Breast epithelium (tissue), 4 donors: ENCODE data around the gene GPR139. TPM values are rescaled to one million over a fixed set of nuclear protein-coding genes. Genes with fewer than 3 reads are reported as not detected.

Source experiments
- DNase-seq, 2 donors: peaks; one replicate each; pipeline ENCODE4 v3.0.0-alpha.2; 2019; ENCODE audit warnings: low spot score in 2 of 2
- H3K27ac ChIP-seq, 2 donors: fragments of 200-600 bp; sonication (generic) in 1 of 2; one replicate each; pipeline ENCODE4 v1.5.1; 2016 to 2019; ENCODE audit warnings: mild to moderate bottlenecking in 1 of 2
- H3K27me3 ChIP-seq, 2 donors: fragments of 200-600 bp; sonication (generic) in 1 of 2; one replicate each; pipeline versions ENCODE4 v1.5.1 to v1.6.0; 2017 to 2019; ENCODE audit warnings: control low read depth in 1 of 2, mild to moderate bottlenecking in 1 of 2
- H3K36me3 ChIP-seq: fragments of 200-600 bp; one replicate; pipeline ENCODE4 v1.5.1; 2019
- H3K4me1 ChIP-seq, 2 donors: fragments of 200-600 bp; sonication (generic); one replicate each; pipeline ENCODE4 v1.5.1; 2016 to 2019; ENCODE audit warnings: control low read depth in 1 of 2
- H3K4me3 ChIP-seq, 3 donors: fragments of 200-600 bp; sonication (generic); 1 replicate in 2 of 3; 2 replicates in 1 of 3; pipeline ENCODE4 v1.5.1; 2016 to 2019; ENCODE audit warnings: mild to moderate bottlenecking in 3 of 3, moderate library complexity in 2 of 3
- H3K9me3 ChIP-seq, 2 donors: fragments of 200-600 bp; sonication (generic) in 1 of 2; one replicate each; pipeline ENCODE4 v1.5.1; 2016 to 2019; ENCODE audit warnings: control low read depth in 1 of 2
- POLR2A ChIP-seq: fragments of 450-650 bp; IDR thresholded peaks from one replicate; pipeline ENCODE4 v1.6.1; 2016; ENCODE audit warnings: antibody characterized with exemption, mild to moderate bottlenecking, moderate library complexity
- POLR2AphosphoS5 ChIP-seq, 3 donors: sonication (generic); formaldehyde crosslinking; IDR thresholded peaks; one replicate each; pipeline ENCODE4 v1.6.1; 2017; ENCODE audit warnings: antibody characterized with exemption in 3 of 3
- intact Hi-C: fragments of 100-400 bp; cut with DNase I; formaldehyde crosslinking; loops from one replicate; pipeline ENCODE4 v1.15.1; 2023; ENCODE audit warnings: low total_unique reads
- total RNA-seq, 3 donors: library from RNA; depleted of rRNA; stranded (reverse); fragments of >200 nt; gene quantifications; one replicate each; pipeline ENCODE4 v1.1.0, GENCODE V29; 2016
- TF ChIP-seq, protein P1 (sequence below), 3 donors: fragments of 450-650 bp; IDR thresholded peaks; one replicate each; pipeline ENCODE4 v1.5.1; 2016 to 2017; ENCODE audit warnings: antibody characterized with exemption in 3 of 3, mild to moderate bottlenecking in 3 of 3, moderate library complexity in 3 of 3

Gene GPR139
- total RNA-seq, 3 donors from 2014 or later, result not detected

DNA sequence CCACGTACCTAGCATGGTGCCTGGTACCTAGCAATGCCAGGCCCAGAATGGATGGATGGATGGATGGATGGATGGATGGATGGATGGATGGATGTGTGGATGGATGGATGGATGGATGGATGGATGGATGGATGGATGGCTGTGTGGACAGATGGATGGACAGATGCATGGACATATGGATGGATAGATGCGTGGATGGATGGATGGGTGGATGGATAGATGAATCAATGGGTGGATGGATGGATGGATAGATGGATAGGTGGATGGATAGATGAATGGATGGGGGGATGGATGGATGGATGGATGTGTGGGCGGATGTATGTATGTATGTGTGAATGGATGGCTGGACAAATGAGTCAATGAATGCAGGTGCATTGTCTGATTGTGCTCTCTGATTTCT is 12.6 kb downstream of the GPR139 start:
- no peaks in the 10 kb centered on the region for H3K9me3 ChIP-seq
- intact Hi-C loops, result no loop called here
- no peak overlapping the region for H3K27ac ChIP-seq
- peaks cover 0 to 7% of the 10 kb centered on the region in 2 donors for H3K27me3 ChIP-seq
- no peaks in the 10 kb centered on the region for H3K36me3 ChIP-seq
- TF ChIP-seq POLR2AphosphoS5 (IDR thresholded peaks at IDR 0.05), result no peak
- TF ChIP-seq, protein P1, sequence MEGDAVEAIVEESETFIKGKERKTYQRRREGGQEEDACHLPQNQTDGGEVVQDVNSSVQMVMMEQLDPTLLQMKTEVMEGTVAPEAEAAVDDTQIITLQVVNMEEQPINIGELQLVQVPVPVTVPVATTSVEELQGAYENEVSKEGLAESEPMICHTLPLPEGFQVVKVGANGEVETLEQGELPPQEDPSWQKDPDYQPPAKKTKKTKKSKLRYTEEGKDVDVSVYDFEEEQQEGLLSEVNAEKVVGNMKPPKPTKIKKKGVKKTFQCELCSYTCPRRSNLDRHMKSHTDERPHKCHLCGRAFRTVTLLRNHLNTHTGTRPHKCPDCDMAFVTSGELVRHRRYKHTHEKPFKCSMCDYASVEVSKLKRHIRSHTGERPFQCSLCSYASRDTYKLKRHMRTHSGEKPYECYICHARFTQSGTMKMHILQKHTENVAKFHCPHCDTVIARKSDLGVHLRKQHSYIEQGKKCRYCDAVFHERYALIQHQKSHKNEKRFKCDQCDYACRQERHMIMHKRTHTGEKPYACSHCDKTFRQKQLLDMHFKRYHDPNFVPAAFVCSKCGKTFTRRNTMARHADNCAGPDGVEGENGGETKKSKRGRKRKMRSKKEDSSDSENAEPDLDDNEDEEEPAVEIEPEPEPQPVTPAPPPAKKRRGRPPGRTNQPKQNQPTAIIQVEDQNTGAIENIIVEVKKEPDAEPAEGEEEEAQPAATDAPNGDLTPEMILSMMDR (IDR thresholded peaks at IDR 0.05), result no peak
- no peak for TF ChIP-seq POLR2A
- no peak for DNase-seq
- H3K4me1 ChIP-seq, result no peaks in the 10 kb centered on the region
- no peak overlapping the region for H3K4me3 ChIP-seq

DNA sequence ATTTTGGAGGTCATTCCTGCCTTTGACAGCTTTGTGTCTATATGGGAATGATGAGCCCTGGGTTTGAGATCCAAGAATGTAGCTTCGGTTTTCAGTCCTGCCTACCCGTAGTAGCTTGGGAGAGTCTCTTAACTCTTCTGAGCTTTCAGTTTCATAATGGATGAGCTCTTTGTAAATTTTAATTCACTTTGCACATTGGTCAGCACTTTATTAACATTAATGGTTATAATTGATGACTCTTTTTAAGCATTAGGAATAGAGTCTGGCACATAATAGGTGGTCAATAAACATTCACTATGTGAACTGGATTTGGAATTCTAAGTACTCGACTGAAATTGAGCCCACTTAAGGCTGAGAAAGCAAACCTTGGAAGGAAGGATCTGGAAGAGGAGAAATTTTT is 17.3 kb downstream of the GPR139 start:
- Histone ChIP-seq H3K4me1 (no peaks in the 10 kb centered on the region), H3K27me3 (peaks cover 0 to 7% of the 10 kb centered on the region in 2 donors), H3K9me3 (no peaks in the 10 kb centered on the region), H3K27ac (no peak overlapping the region), H3K36me3 (no peaks in the 10 kb centered on the region), H3K4me3 (no peak overlapping the region)
- DNase-seq, result no peak
- TF ChIP-seq POLR2A, result no peak
- no peak for TF ChIP-seq POLR2AphosphoS5 (IDR thresholded peaks at IDR 0.05)
- TF ChIP-seq, protein P1 (IDR thresholded peaks at IDR 0.05), result no peak
- intact Hi-C loops, result no loop called here

DNA sequence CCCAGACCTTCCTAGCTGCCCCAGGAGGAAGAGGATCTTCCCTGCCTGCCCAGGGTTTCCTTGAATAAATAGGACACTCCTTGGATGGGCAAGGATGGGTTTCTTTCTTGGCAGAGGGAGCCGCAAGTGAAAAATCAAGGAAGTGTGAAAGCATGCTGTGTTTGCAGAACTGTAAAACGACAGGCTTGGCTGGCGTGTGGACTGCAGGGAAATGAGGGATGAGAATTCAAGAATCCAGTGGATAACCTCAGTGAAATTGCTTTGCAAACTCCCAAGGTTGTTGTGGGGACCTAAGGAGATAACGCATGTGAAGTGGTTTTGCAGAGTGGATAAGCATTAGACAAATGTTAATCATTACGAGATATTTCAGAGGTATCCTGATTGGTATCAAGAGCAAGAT is 20.4 kb downstream of the GPR139 start:
- no peak for DNase-seq
- H3K27me3 ChIP-seq, result no peaks in the 10 kb centered on the region

DNA sequence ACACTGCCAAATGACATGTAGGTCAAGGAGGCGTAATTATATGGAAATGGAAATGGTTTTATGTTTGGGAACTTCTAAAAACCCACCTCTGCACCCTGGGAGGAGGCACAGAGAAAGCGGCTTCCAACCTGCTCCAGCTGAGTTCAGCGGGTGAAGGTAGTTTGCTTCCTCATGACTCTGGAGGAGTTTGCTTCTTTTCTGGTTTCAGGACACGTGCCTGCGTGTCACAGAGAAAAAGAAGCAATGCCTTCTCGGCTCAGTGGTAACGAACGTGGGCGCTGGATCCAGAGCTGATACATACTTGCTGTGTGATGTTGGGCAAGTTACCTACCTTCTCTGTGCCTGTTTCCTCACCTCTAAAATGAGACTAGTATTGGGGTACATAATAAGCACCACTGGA is 22.1 kb downstream of the GPR139 start:
- H3K4me3 ChIP-seq, result no peak overlapping the region
- intact Hi-C loops, result no loop called here
- TF ChIP-seq POLR2A (no peak), POLR2AphosphoS5 (IDR thresholded peaks at IDR 0.05) (no peak)
- TF ChIP-seq, protein P1 (IDR thresholded peaks at IDR 0.05), result no peak

More for the DNA sequence above, 20.4 kb downstream of the GPR139 start:
- TF ChIP-seq POLR2A (no peak), POLR2AphosphoS5 (IDR thresholded peaks at IDR 0.05) (no peak)
- TF ChIP-seq, protein P1 (IDR thresholded peaks at IDR 0.05), result no peak
- Histone ChIP-seq H3K27ac (no peak overlapping the region), H3K36me3 (no peaks in the 10 kb centered on the region), H3K4me1 (no peaks in the 10 kb centered on the region), H3K4me3 (no peak overlapping the region), H3K9me3 (no peaks in the 10 kb centered on the region)
- intact Hi-C loops, result no loop called here

DNA sequence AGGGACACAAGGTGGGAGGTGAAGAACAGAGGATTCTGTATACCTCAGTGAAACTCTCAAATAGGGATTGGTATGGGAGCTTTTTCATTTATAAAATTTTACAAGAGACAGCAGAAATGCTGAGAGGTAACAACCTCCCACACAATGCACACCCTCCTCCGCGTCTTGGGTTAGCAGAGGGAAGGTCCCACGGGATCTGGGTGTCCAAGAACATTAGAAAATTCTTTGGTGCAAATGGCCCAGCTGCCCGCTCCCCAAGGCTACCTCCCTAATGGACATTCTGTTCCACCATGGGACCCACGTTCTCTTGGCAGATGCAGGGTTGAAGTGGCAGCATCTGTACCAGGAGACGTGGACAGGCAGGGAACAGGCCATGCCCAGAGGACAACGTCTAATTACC is 22.5 kb downstream of the GPR139 start:
- no peak overlapping the region for H3K4me3 ChIP-seq
- intact Hi-C loops, result no loop called here

More for the DNA sequence above, 22.1 kb downstream of the GPR139 start:
- no peak for DNase-seq
- no peaks in the 10 kb centered on the region for H3K36me3 ChIP-seq
- H3K4me1 ChIP-seq, result no peaks in the 10 kb centered on the region
- H3K9me3 ChIP-seq, result no peaks in the 10 kb centered on the region
- H3K27ac ChIP-seq, result no peak overlapping the region
- no peaks in the 10 kb centered on the region for H3K27me3 ChIP-seq

More for the DNA sequence above, 22.5 kb downstream of the GPR139 start:
- no peak overlapping the region for H3K27ac ChIP-seq
- H3K9me3 ChIP-seq, result no peaks in the 10 kb centered on the region
- TF ChIP-seq POLR2AphosphoS5 (IDR thresholded peaks at IDR 0.05) (no peak), POLR2A (no peak)
- TF ChIP-seq, protein P1 (IDR thresholded peaks at IDR 0.05), result no peak
- H3K36me3 ChIP-seq, result no peaks in the 10 kb centered on the region
- no peaks in the 10 kb centered on the region for H3K27me3 ChIP-seq
- no peaks in the 10 kb centered on the region for H3K4me1 ChIP-seq
- no peak for DNase-seq
